ENCODE results near the gene CYB5R3.
A peak's percentile ranks its signal among the peaks of the same experiment; 100 is the strongest.
"Not testable (repeated sequence)": the region's sequence is repeated elsewhere in the genome, so short reads cannot be mapped to it uniquely, and the experiment has no call there.

CYB5R3 gene

GRCh38 chr22:42581762-42582716, 67.2 kb downstream of the CYB5R3 start:
- no peaks in the 10 kb centered on the region for H3K27me3 ChIP-seq (ENCODE audit: insufficient read depth, low read length, poor library complexity)

GRCh38 chr22:42581194-42581761, 67.9 kb downstream of the CYB5R3 start:
- Histone ChIP-seq H3K4me3 (ENCODE audit: low read length) (peak overlapping the region; percentile 64), H3K36me3 (ENCODE audit: control insufficient read depth, insufficient read depth, low read length) (peaks cover 16% of the 10 kb centered on the region), H3K56ac (ENCODE audit: low read length) (peak overlapping the region; percentile 87), H3K4me2 (ENCODE audit: low read length) (peak overlapping the region; percentile 84), H3K9ac (ENCODE audit: low read length) (peak overlapping the region; percentile 85)
- not testable (repeated sequence) for H2BK15ac ChIP-seq (replicated peaks; ENCODE audit: low read depth); DNase-seq; H3K79me2 ChIP-seq (ENCODE audit: control insufficient read depth, insufficient read depth, low read length); H3K79me1 ChIP-seq (ENCODE audit: low read length); H3K27ac ChIP-seq (ENCODE audit: low read depth, low read length); H2BK5ac ChIP-seq (ENCODE audit: low read length); H2BK120ac ChIP-seq (ENCODE audit: low read depth, low read length); H3K18ac ChIP-seq (ENCODE audit: low read length); H3K4ac ChIP-seq (ENCODE audit: low read depth, low read length); H3K27me3 ChIP-seq (ENCODE audit: insufficient read depth, low read length, poor library complexity); H4K5ac ChIP-seq (ENCODE audit: low read length); H2AK5ac ChIP-seq (ENCODE audit: low read length); H4K8ac ChIP-seq (ENCODE audit: low read depth, low read length); H3K23ac ChIP-seq (ENCODE audit: low read length); H3K4me1 ChIP-seq (ENCODE audit: control insufficient read depth, low read depth, low read length)
- no CpG with 5 or more reads among the region's 22 CpGs for WGBS (ENCODE audit: extremely low coverage, insufficient coverage, low lambda C conversion rate)

More at GRCh38 chr22:42581762-42582716, 67.2 kb downstream of the CYB5R3 start:
- Histone ChIP-seq H3K18ac (ENCODE audit: low read length) (no peak overlapping the region), H3K23ac (ENCODE audit: low read length) (no peak overlapping the region), H4K5ac (ENCODE audit: low read length) (no peak overlapping the region), H3K4me1 (ENCODE audit: control insufficient read depth, low read depth, low read length) (no peaks in the 10 kb centered on the region), H3K56ac (ENCODE audit: low read length) (peak overlapping the region; percentile 87), H2BK120ac (ENCODE audit: low read depth, low read length) (no peak overlapping the region), H4K8ac (ENCODE audit: low read depth, low read length) (no peak overlapping the region), H3K79me2 (ENCODE audit: control insufficient read depth, insufficient read depth, low read length) (peaks cover 6% of the 10 kb centered on the region), H3K9ac (ENCODE audit: low read length) (peak overlapping the region; percentile 85), H2AK5ac (ENCODE audit: low read length) (no peak overlapping the region), H3K79me1 (ENCODE audit: low read length) (peaks cover 1% of the 10 kb centered on the region), H3K36me3 (ENCODE audit: control insufficient read depth, insufficient read depth, low read length) (peaks cover 18% of the 10 kb centered on the region), H3K4ac (ENCODE audit: low read depth, low read length) (no peak overlapping the region), H3K4me3 (ENCODE audit: low read length) (peak overlapping the region; percentile 57), H2BK15ac (replicated peaks; ENCODE audit: low read depth) (no peak overlapping the region), H3K4me2 (ENCODE audit: low read length) (no peak overlapping the region), H2BK5ac (ENCODE audit: low read length) (no peak overlapping the region), H3K27ac (ENCODE audit: low read depth, low read length) (no peak overlapping the region)
- peak; percentile 77 for DNase-seq
- no CpG with 5 or more reads among the region's 64 CpGs for WGBS (ENCODE audit: extremely low coverage, insufficient coverage, low lambda C conversion rate)

- not testable (repeated sequence) for H4K8ac ChIP-seq (ENCODE audit: low read depth, low read length); H3K23ac ChIP-seq (ENCODE audit: low read length)
- no CpG with 5 or more reads among the region's 4 CpGs for WGBS (ENCODE audit: extremely low coverage, insufficient coverage, low lambda C conversion rate)
Measured at GRCh38 chr22:42580040-42580439, 69.2 kb downstream of the CYB5R3 start.

GRCh38 chr22:42577623-42578240, 71.5 kb downstream of the CYB5R3 start:
- no peak overlapping the region for H2AK5ac ChIP-seq (ENCODE audit: low read length)
- H3K56ac ChIP-seq (ENCODE audit: low read length), result no peak overlapping the region
- no peak for DNase-seq
- H4K5ac ChIP-seq (ENCODE audit: low read length), result no peak overlapping the region
- H3K23ac ChIP-seq (ENCODE audit: low read length), result no peak overlapping the region
- no peaks in the 10 kb centered on the region for H3K27me3 ChIP-seq (ENCODE audit: insufficient read depth, low read length, poor library complexity)
- no peak overlapping the region for H3K27ac ChIP-seq (ENCODE audit: low read depth, low read length)
- no peak overlapping the region for H3K9ac ChIP-seq (ENCODE audit: low read length)
- H2BK120ac ChIP-seq (ENCODE audit: low read depth, low read length), result no peak overlapping the region
- H3K79me2 ChIP-seq (ENCODE audit: control insufficient read depth, insufficient read depth, low read length), result peaks cover 6% of the 10 kb centered on the region
- H2BK15ac ChIP-seq (replicated peaks; ENCODE audit: low read depth), result no peak overlapping the region
- no peak overlapping the region for H3K18ac ChIP-seq (ENCODE audit: low read length)
- H2BK5ac ChIP-seq (ENCODE audit: low read length), result no peak overlapping the region
- H3K79me1 ChIP-seq (ENCODE audit: low read length), result peaks cover 1% of the 10 kb centered on the region
- H3K4me2 ChIP-seq (ENCODE audit: low read length), result no peak overlapping the region
- H3K4me3 ChIP-seq (ENCODE audit: low read length), result no peak overlapping the region
- WGBS (ENCODE audit: extremely low coverage, insufficient coverage, low lambda C conversion rate), result no CpG with 5 or more reads among the region's 15 CpGs
- H3K36me3 ChIP-seq (ENCODE audit: control insufficient read depth, insufficient read depth, low read length), result peaks cover 5% of the 10 kb centered on the region
- no peak overlapping the region for H4K8ac ChIP-seq (ENCODE audit: low read depth, low read length)
- H3K4ac ChIP-seq (ENCODE audit: low read depth, low read length), result no peak overlapping the region
- no peaks in the 10 kb centered on the region for H3K4me1 ChIP-seq (ENCODE audit: control insufficient read depth, low read depth, low read length)

More at GRCh38 chr22:42580040-42580439, 69.2 kb downstream of the CYB5R3 start:
- H2BK5ac ChIP-seq (ENCODE audit: low read length); H3K4me3 ChIP-seq (ENCODE audit: low read length); H2AK5ac ChIP-seq (ENCODE audit: low read length); H4K5ac ChIP-seq (ENCODE audit: low read length); H3K79me2 ChIP-seq (ENCODE audit: control insufficient read depth, insufficient read depth, low read length); H3K4me1 ChIP-seq (ENCODE audit: control insufficient read depth, low read depth, low read length); H3K79me1 ChIP-seq (ENCODE audit: low read length); H3K18ac ChIP-seq (ENCODE audit: low read length); H2BK120ac ChIP-seq (ENCODE audit: low read depth, low read length); H2BK15ac ChIP-seq (replicated peaks; ENCODE audit: low read depth); H3K4me2 ChIP-seq (ENCODE audit: low read length); DNase-seq; H3K9ac ChIP-seq (ENCODE audit: low read length); H3K27me3 ChIP-seq (ENCODE audit: insufficient read depth, low read length, poor library complexity); H3K4ac ChIP-seq (ENCODE audit: low read depth, low read length); H3K56ac ChIP-seq (ENCODE audit: low read length); H3K27ac ChIP-seq (ENCODE audit: low read depth, low read length): not testable (repeated sequence)
- peaks cover 12% of the 10 kb centered on the region for H3K36me3 ChIP-seq (ENCODE audit: control insufficient read depth, insufficient read depth, low read length)

- not testable (repeated sequence) for H3K79me2 ChIP-seq (ENCODE audit: control insufficient read depth, insufficient read depth, low read length); H2BK15ac ChIP-seq (replicated peaks; ENCODE audit: low read depth); H3K27ac ChIP-seq (ENCODE audit: low read depth, low read length); H3K18ac ChIP-seq (ENCODE audit: low read length); H3K36me3 ChIP-seq (ENCODE audit: control insufficient read depth, insufficient read depth, low read length); H3K56ac ChIP-seq (ENCODE audit: low read length); H2BK5ac ChIP-seq (ENCODE audit: low read length); H3K23ac ChIP-seq (ENCODE audit: low read length); H3K4ac ChIP-seq (ENCODE audit: low read depth, low read length); H3K4me3 ChIP-seq (ENCODE audit: low read length); H4K8ac ChIP-seq (ENCODE audit: low read depth, low read length); H4K5ac ChIP-seq (ENCODE audit: low read length); H3K27me3 ChIP-seq (ENCODE audit: insufficient read depth, low read length, poor library complexity); H2BK120ac ChIP-seq (ENCODE audit: low read depth, low read length); H3K4me2 ChIP-seq (ENCODE audit: low read length); H3K4me1 ChIP-seq (ENCODE audit: control insufficient read depth, low read depth, low read length); H2AK5ac ChIP-seq (ENCODE audit: low read length); H3K79me1 ChIP-seq (ENCODE audit: low read length); H3K9ac ChIP-seq (ENCODE audit: low read length); DNase-seq
- WGBS (ENCODE audit: extremely low coverage, insufficient coverage, low lambda C conversion rate), result no CpG with 5 or more reads among the region's 9 CpGs
Measured at GRCh38 chr22:42577141-42577540, 72.1 kb downstream of the CYB5R3 start.

Measured in mesendoderm (in vitro differentiated cells).